Left ventricle myocardium inferior (tissue), 1 donor: ENCODE measurements around the gene C20orf173. TPM values are rescaled to one million over a fixed set of nuclear protein-coding genes. Genes with fewer than 3 reads are reported as not detected.

ENCODE experiments used
- DNase-seq: peaks from one replicate; pipeline ENCODE4 v3.0.0-alpha.2; 2020
- H3K27ac ChIP-seq: fragments of 200-600 bp; replicated peaks from 2 replicates; pipeline ENCODE4 v1.8.0; 2021
- H3K27me3 ChIP-seq: fragments of 200-600 bp; 2 replicates; pipeline ENCODE4 v1.8.0; 2021; ENCODE audit warnings: low read depth
- H3K36me3 ChIP-seq: fragments of 200-600 bp; 2 replicates; pipeline ENCODE4 v1.8.0; 2021
- H3K4me1 ChIP-seq: fragments of 200-600 bp; 2 replicates; pipeline ENCODE4 v1.8.0; 2021
- H3K4me3 ChIP-seq: fragments of 200-600 bp; 2 replicates; pipeline ENCODE4 v1.8.0; 2021; ENCODE audit warnings: mild to moderate bottlenecking, moderate library complexity
- H3K9me3 ChIP-seq: fragments of 200-600 bp; replicated peaks from 2 replicates; pipeline ENCODE4 v1.8.0; 2021
- CTCF ChIP-seq: fragments of 200-600 bp; IDR thresholded peaks from 2 replicates; pipeline ENCODE4 v1.8.0; 2021; ENCODE audit warnings: antibody characterized with exemption, mild to moderate bottlenecking, borderline replicate concordance
- intact Hi-C: fragments of 100-400 bp; cut with micrococcal nuclease; formaldehyde crosslinking; loops from one replicate; pipeline ENCODE4 v1.11.0; 2022
- total RNA-seq: library from RNA; stranded (reverse); fragmentation: NEBNext Ultra II Directional; extraction: Animal tissue kit (Norgen Biotek cat#: 25700); gene quantifications from one replicate; pipeline ENCODE4 v1.2.1, GENCODE V29; 2021
- donor health status: DM: no; HTN: yes; CAD: no; lungs with severe emphysema.

The C20orf173 gene
- total RNA-seq, 1 donor from 2014 or later, result not detected

GRCh38 chr20:35478804-35479472 is 50.5 kb downstream of the C20orf173 start:
- no peak overlapping the region for H3K27ac ChIP-seq
- peaks cover 92% of the 10 kb centered on the region for H3K36me3 ChIP-seq
- intact Hi-C loops, result no loop called here
- peaks cover 5% of the 10 kb centered on the region for H3K9me3 ChIP-seq
- H3K4me1 ChIP-seq, result no peaks in the 10 kb centered on the region
- no peak for DNase-seq
- TF ChIP-seq CTCF, result no peak
- no peaks in the 10 kb centered on the region for H3K27me3 ChIP-seq
- H3K4me3 ChIP-seq, result no peak overlapping the region

Other genes with a start within 250 kb of the C20orf173 start
- 37.4 TPM for gene EIF6, start 244.9 kb downstream of the C20orf173 start, total RNA-seq
- gene FAM83C, start 237.2 kb downstream of the C20orf173 start, total RNA-seq, result not detected
- gene UQCC1, start 117.7 kb downstream of the C20orf173 start, total RNA-seq, result 145 TPM
- 0.11 TPM for gene GDF5, start 91.4 kb downstream of the C20orf173 start, total RNA-seq
- gene CEP250, start 74.1 kb downstream of the C20orf173 start, total RNA-seq, result 15.3 TPM
- gene ERGIC3, start 12.4 kb upstream of the C20orf173 start, total RNA-seq, result 103 TPM
- gene SPAG4, start 86.2 kb upstream of the C20orf173 start, total RNA-seq, result 2.3 TPM
- 47.3 TPM for gene CPNE1, start 135.2 kb upstream of the C20orf173 start, total RNA-seq
- 46.2 TPM for gene RBM12, start 135.2 kb upstream of the C20orf173 start, total RNA-seq
- 60.8 TPM for gene NFS1, start 169.7 kb upstream of the C20orf173 start, total RNA-seq
- gene ROMO1, start 169.8 kb upstream of the C20orf173 start, total RNA-seq, result 210 TPM
- 128 TPM for gene RBM39, start 212.6 kb upstream of the C20orf173 start, total RNA-seq
- gene PHF20, start 242.4 kb upstream of the C20orf173 start, total RNA-seq, result 35.9 TPM